HG03135 (cell line): ENCODE data around the gene S100A16.
"Not testable (repeated sequence)": the region's sequence is repeated elsewhere in the genome, so short reads cannot be mapped to it uniquely, and the experiment has no call there.

Experiments used
- ATAC-seq: cut with Tn5 transposase; IDR thresholded peaks from one replicate; pipeline ENCODE4 v1.9.1; 2021; ENCODE audit warnings: mild to moderate bottlenecking, moderate library complexity; ENCODE audit not compliant: unreplicated experiment

The S100A16 gene

DNA sequence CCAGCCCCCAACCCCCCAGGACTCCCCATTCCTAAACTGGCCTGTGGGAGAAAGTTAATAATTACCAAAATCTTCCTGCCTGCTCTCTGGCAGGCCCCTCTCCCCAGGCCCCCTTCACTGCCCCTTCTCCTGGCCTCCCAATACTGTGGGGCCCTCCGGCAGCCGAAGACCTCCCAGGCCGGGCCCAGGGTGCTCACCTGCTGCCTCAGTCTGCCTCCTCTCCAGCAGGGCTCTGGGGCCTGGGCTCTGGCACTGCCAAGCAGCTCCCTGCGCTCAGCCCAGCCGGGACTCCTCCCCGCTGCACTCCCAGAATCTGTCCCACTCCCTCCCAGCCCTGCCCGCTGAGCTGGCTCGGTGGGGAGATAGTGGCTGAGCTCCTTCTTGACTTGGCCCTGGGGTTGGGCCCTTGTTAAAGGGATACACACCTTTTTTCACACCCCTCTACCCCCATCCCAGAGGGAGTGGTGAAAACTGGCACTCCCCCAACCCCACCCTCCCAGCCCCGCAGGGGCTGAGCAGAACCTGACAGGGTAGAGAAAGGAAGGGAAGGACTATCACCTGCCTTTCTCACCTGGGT, at the start of gene S100A16:
S100A16 (minus strand) TSS at position 383 of the 577 bp plus-strand sequence. CDS start 4,986 bp downstream, outside the sequence.
- no peak for ATAC-seq

DNA sequence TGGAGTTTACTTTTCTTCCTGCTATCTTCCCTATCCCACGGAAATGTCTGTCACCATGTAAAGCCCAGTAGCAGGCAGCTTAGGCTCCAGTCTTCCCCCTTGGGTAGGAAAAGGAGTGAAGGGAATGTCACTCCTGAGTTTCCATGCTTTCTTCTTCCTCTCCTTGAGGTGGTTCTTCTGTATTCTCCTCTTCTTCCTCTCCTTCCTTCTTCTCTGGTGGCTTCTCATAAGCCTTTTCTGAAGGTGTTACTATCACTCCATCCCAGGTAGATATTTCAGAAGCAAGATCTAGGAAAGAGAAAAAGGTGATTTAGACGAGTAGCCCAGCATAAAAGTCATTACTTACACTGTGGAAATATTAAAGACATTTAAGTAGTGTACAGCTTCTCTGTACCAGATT, 49.3 kb upstream of the S100A16 start:
- no peak for ATAC-seq

DNA sequence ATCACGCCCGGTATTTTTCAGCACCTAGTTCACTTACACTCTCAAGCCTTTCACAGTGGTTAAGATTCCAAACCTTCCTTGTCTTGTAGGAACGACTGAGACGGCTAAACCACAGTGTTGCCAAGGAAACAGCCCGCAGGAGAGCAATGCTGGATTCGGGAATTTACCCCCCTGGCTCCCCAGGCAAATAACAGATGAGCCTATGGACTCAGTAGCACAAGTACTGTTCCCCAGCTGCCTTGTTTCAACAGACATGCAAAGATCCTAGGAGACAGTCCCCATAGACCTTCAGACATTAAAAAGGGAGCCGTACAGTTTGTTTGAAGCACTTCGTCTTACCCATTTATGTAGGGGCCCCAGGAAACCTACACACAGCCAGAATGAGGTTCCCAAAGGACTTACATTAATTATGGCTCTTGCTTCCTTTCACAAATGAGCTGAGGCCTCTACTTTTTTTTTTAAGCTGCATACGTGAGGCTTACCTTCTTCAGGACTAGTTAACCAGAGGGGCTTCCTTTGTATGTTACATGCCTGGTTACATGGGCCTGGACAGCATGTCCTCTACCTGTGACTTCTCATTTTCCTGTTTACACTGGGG, 48.3 kb upstream of the S100A16 start:
- ATAC-seq: no peak

DNA sequence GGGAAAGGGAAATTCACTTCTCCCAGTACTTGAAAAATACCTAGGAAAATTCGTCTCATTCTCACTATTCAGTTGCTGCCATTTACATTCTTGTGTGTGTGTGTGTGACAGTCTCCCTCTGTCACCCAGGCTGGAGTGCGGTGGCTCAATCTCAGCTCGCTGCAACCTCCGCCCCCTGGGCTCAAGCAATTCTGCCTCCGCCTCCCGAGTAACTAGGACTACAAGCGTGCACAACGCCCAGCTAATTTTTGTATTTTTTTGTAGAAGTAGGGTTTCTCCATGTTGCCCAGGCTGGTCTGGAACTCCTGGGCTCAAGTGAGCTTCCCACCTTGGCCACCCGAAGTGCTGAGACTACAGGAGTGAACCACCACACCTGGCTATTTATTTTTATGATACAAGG, 46.7 kb upstream of the S100A16 start:
- no peak for ATAC-seq

GRCh38 chr1:153659175-153659534, 46.2 kb upstream of the S100A16 start:
- no peak for ATAC-seq

- peak; percentile 91 for ATAC-seq
Measured at GRCh38 chr1:153658400-153659174, 45.6 kb upstream of the S100A16 start, which contains the start of gene SNAPIN. Gene SNAPIN (plus strand): TSS chr1:153658703. CDS start chr1:153658744, 41 bp downstream.

- ATAC-seq: no peak
Measured at GRCh38 chr1:153655333-153655732, 42.4 kb upstream of the S100A16 start.

DNA sequence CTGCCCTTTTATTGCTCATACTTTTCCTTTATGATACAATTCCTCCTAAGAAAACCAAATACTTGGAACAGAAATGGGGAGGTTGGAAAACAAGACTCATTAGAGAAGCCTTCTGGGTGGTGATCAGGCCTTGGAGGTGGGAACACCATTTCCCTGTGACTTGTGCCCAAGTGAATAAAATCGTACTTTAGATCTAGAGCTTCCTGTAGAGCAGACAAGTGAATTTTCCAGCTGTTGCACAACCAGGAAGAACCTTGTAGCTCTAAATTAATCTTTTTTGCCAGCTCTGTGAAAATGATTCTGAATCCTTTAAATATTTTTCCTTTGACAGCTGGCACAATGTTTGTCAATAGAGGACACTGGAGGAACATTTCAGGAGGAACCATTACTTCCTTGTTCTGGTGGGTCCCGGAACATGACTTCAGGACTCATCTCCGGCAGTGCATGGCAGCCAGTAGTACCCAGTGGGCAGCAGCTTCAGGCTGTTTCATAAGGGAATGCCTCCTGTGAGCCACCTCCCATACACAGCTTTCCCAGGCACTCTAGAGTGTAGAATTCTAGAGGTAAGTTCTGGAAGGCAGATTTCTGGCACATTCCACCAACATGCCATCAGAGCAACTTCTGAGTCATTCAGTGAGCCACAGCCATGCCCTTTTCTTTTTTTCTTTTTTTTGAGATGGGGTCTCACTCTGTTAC, 40.0 kb upstream of the S100A16 start:
- no peak for ATAC-seq

- ATAC-seq: no peak
Measured at GRCh38 chr1:153651771-153652170, 38.8 kb upstream of the S100A16 start.

DNA sequence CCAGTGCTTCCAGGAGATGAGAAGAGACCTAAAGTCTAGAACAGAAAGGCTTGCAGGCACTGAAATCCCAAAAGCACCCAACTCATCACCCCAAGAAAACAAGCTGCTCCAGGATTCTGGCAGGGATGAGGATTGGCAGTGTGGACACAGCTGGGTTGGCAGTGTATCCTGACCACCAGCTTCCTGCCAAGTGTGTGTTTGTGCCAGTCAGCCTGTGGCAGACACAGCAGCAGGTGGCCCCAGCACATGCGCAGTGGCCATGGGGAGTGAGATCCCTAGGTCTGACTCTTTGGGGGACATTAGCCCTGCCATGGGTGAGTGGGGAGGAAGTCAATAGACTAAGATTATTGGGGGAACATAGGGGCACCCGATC, 36.9 kb upstream of the S100A16 start:
- no peak for ATAC-seq

DNA sequence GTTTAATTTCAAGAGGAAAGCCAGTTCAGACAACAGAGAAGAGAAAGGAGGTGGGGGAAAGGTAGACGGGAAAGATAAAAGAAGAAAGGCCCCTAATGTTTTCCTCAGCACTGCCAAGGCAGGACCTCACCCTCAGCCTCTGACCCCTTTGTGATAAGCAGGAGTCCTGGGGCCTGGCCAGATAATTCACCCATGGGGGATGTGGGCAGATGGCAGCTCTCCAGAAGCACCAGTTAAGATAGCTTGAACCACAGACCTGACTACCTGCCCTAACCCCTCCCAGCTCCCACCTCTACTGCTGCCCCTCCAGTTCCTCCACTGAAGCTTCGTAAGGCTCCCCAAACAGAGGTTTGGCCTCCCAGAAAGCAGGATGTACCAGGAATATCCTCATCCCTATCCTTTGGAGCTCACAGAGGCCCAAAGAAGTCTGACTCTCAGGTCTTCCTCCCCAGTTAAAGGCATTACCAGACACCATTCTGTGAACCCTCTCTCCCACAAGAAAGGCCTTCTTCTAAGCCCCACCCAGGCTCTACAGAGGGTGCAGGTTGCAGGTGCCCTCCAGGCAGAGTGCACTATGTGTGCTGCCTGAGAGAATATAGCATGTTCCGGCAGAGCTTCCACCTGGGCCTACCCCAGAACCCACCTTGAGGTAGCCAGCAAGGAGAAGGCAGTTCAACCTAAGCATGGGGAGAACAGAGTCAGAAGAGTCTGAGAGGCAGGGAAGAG, 36.4 kb upstream of the S100A16 start:
- no peak for ATAC-seq

DNA sequence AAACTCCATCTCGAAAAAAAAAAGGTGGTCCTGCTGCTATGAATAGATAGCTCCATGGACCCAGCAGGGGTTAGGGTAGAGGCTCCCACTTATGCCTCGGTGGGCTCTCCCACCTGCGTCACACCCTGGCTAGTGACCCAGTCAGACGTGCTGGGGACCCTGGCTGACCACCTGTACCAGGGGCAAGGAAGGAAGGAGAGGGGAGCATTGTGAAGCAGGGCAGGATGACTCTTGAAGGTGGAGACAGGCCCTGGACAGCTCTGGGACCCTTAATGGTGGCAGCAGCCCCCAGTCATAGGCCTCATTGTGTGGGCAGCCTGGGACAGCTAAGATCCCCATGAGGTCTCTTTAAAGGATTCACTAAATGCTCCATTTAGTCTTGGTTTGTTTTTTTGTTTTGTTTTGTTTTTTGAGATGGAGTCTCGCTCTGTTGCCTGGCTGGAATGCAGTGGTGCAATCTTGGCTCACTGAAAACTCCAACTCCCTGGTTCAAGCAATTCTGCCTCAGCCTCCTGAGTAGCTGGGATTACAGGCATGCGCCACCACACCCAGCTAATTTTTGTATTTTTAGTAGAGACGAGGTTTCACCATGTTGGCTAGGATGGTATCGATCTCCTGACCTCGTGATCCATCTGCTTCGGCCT, 35.2 kb upstream of the S100A16 start:
- ATAC-seq: no peak

DNA sequence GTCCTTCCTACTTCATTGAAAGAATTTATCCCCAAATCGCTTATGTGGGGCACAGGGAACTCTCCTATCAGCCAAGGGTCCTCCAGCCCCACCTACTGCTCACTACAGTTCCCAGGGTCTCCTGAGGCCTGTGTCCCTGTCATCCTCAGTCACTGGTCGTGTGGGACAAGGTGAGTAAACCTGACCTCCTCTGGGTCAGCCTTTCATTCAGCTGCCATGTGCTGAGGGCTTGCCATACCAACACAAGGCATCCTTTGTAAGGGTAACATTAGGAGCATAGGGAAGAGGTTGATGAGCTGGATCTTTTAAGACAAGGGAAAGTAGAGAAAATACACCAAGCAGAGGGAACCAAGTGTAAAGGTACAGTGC, 34.4 kb upstream of the S100A16 start:
- no peak for ATAC-seq

GRCh38 chr1:153646672-153647345, 33.9 kb upstream of the S100A16 start:
- no peak for ATAC-seq

DNA sequence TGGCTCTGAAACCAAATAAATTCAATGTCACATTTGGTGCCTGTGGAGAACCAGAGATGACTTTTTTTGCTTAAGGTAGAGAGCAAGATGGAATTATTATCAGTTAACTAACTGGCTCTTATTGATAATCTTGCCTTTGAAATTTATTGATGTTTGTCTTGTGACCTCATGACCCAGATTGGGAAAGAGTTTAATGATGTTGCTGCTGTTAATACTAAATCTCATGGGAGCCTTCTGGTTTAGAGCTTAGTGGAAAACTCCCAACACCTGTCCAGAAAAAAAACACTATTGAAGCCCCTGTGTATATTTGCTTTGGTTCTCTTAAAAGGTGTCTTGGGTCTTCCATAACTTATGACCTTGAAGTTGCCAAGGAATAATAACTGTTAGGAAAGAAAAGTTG, 30.9 kb upstream of the S100A16 start:
- no peak for ATAC-seq

DNA sequence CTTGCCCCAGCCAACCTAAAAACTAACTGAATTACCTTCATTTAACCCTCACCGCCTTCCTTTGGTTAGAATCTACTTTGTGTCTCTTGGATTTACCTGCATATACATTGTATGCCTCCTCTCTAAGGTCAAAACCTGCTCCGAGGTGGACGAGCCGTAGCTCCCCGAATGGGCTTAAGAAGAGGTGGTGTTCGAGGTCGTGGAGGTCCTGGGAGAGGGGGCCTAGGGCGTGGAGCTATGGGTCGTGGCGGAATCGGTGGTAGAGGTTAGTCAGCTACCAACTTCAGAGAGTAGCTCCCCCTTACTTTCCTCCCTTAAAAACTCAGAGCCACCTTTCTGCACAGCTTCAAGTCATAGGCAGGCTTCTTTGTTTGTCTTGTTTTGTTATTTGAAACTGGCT, 30.2 kb upstream of the S100A16 start:
- no peak for ATAC-seq

DNA sequence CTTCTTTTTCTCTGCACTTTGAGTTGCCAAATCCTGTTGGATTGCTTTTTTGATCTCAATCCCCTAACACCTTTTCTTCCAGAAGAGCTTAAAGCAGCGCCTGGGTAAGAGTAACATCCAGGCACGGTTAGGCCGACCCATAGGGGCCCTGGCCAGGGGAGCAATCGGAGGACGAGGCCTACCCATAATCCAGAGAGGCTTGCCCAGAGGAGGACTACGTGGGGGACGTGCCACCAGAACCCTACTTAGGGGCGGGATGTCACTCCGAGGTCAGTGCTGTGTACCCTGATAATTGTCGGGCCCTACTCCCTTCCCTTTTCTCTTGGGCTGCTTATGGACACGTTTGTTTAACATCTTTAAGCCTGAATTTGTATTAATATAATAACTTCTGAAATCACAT, 29.2 kb upstream of the S100A16 start:
- no peak for ATAC-seq

- no peak for ATAC-seq
Measured at GRCh38 chr1:153640861-153641260, 27.9 kb upstream of the S100A16 start.

DNA sequence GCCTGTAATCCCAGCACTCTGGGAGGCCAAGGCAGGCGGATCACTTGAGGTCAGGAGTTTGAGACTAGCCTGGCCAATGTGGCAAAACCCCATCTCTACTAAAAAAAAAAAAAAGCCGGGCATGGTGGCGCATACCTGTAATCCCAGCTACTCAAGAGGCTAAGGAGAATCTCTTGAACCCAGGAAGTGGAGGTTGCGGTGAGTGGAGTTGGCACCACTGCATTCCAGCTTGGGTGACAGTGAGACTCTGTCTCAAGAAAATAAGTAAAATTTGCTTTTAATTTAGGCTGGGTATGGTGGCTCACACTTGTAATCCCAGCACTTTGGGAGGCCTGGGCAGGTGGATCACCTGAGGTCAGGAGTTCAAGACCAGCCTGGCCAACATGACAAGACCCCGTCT, 27.3 kb upstream of the S100A16 start:
- not testable (repeated sequence) for ATAC-seq

- ATAC-seq: no peak
Measured at GRCh38 chr1:153639280-153639679, 26.3 kb upstream of the S100A16 start.
